CD4-positive, alpha-beta T cell treated with Interleukin-4 for 4 hours (primary cell): ENCODE measurements around the gene ANKRD6.
"Not testable (repeated sequence)": the region's sequence is repeated elsewhere in the genome, so short reads cannot be mapped to it uniquely, and the experiment has no call there.

Source experiments
- DNase-seq: peaks from one replicate; pipeline ENCODE4 v3.0.0-alpha.2; 2020

Gene ANKRD6

GRCh38 chr6:89605861-89606260 is 172.9 kb downstream of the ANKRD6 start:
- DNase-seq: no peak

- DNase-seq: peak; percentile 71
These were observed 177.2 kb downstream of the ANKRD6 start for GRCh38 chr6:89610149-89610642.

GRCh38 chr6:89611666-89612065 is 178.7 kb downstream of the ANKRD6 start:
- no peak for DNase-seq

- DNase-seq: no peak
These were observed 179.2 kb downstream of the ANKRD6 start for GRCh38 chr6:89612121-89612520.

GRCh38 chr6:89613790-89614189 is 180.8 kb downstream of the ANKRD6 start:
- no peak for DNase-seq

GRCh38 chr6:89615882-89616281 is 182.9 kb downstream of the ANKRD6 start:
- no peak for DNase-seq

- no peak for DNase-seq
These were observed 183.6 kb downstream of the ANKRD6 start for GRCh38 chr6:89616531-89616930.

- DNase-seq: no peak
These were observed 185.1 kb downstream of the ANKRD6 start for GRCh38 chr6:89618026-89618425.

- DNase-seq: no peak
These were observed 186.6 kb downstream of the ANKRD6 start for GRCh38 chr6:89619567-89619966.

- DNase-seq: no peak
These were observed 190.8 kb downstream of the ANKRD6 start for GRCh38 chr6:89623749-89624148.

GRCh38 chr6:89630488-89630887 is 197.5 kb downstream of the ANKRD6 start:
- no peak for DNase-seq

- not testable (repeated sequence) for DNase-seq
These were observed 203.5 kb downstream of the ANKRD6 start for GRCh38 chr6:89636412-89636811.

GRCh38 chr6:89637960-89638319 is 205.0 kb downstream of the ANKRD6 start:
- no peak for DNase-seq

- DNase-seq: peak; percentile 85
These were observed 205.6 kb downstream of the ANKRD6 start, which contains the start of gene LYRM2 for GRCh38 chr6:89638320-89639195. LYRM2 (minus strand) TSS chr6:89638747; CDS start chr6:89638716, 31 bp downstream.

GRCh38 chr6:89640804-89641203 is 207.9 kb downstream of the ANKRD6 start:
- no peak for DNase-seq

- not testable (repeated sequence) for DNase-seq
These were observed 208.6 kb downstream of the ANKRD6 start for GRCh38 chr6:89641581-89641980.

- no peak for DNase-seq
These were observed 210.0 kb downstream of the ANKRD6 start for GRCh38 chr6:89642956-89643355.

GRCh38 chr6:89643406-89643805 is 210.5 kb downstream of the ANKRD6 start:
- DNase-seq: no peak

GRCh38 chr6:89644864-89645263 is 211.9 kb downstream of the ANKRD6 start:
- DNase-seq: no peak

GRCh38 chr6:89649682-89650081 is 216.7 kb downstream of the ANKRD6 start:
- no peak for DNase-seq

- no peak for DNase-seq
These were observed 217.6 kb downstream of the ANKRD6 start for GRCh38 chr6:89650579-89650978.

- no peak for DNase-seq
These were observed 222.2 kb downstream of the ANKRD6 start for GRCh38 chr6:89655122-89655521.

- no peak for DNase-seq
These were observed 224.7 kb downstream of the ANKRD6 start for GRCh38 chr6:89657445-89658158.

GRCh38 chr6:89660981-89661380 is 228.0 kb downstream of the ANKRD6 start:
- no peak for DNase-seq
